Activated naive CD8-positive, alpha-beta T cell (primary cell): ENCODE results near the gene TMED1.
"Not testable (repeated sequence)": the region's sequence is repeated elsewhere in the genome, so short reads cannot be mapped to it uniquely, and the experiment has no call there.

Experiments
- H3K27ac Mint-ChIP-seq: one replicate; pipeline ENCODE4 v1.8.0; 2021; ENCODE audit warnings: mixed read lengths
- H3K27me3 Mint-ChIP-seq: one replicate; pipeline ENCODE4 v1.8.0; 2021; ENCODE audit warnings: mixed read lengths
- H3K36me3 Mint-ChIP-seq: one replicate; pipeline ENCODE4 v1.8.0; 2021; ENCODE audit warnings: mixed read lengths
- H3K4me1 Mint-ChIP-seq: one replicate; pipeline ENCODE4 v1.8.0; 2021; ENCODE audit warnings: low read depth, mixed read lengths
- H3K4me3 Mint-ChIP-seq: one replicate; pipeline ENCODE4 v1.8.0; 2021; ENCODE audit warnings: mild to moderate bottlenecking, mixed read lengths
- H3K9me3 Mint-ChIP-seq: one replicate; pipeline ENCODE4 v1.8.0; 2021; ENCODE audit warnings: low read depth, mixed read lengths

TMED1 gene

GRCh38 chr19:10870501-10870954, 34.5 kb upstream of the TMED1 start:
- H3K4me3 Mint-ChIP-seq = peak overlapping the region; percentile 80
- no peaks in the 10 kb centered on the region for H3K9me3 Mint-ChIP-seq
- no peaks in the 10 kb centered on the region for H3K27me3 Mint-ChIP-seq
- peaks cover 21% of the 10 kb centered on the region for H3K4me1 Mint-ChIP-seq
- no peaks in the 10 kb centered on the region for H3K36me3 Mint-ChIP-seq
- H3K27ac Mint-ChIP-seq = peak overlapping the region; percentile 77

DNA sequence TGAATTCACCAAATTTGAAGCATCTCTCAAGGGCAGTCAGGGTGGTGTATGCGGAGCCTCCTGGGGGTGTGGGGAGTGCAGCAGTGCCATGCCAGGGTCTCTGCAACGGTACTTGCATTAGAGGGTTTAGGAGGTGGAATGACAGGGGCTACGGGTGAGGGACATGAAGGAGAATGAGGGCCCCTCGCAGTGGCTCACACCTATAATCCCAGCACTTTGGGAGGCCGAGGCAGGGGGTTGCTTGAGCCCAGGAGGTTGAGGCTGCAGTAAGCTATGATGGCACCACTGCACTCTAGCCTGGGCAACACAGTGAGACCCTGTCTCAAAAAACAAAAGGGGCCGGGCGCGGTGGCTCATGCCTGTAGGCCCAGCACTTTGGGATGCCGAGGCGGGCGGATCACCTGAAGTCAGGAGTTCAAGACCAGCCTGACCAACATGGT, 33.9 kb upstream of the TMED1 start:
- peak overlapping the region; percentile 80 for H3K4me3 Mint-ChIP-seq
- not testable (repeated sequence) for H3K9me3 Mint-ChIP-seq, H3K27me3 Mint-ChIP-seq, H3K36me3 Mint-ChIP-seq
- peaks cover 21% of the 10 kb centered on the region for H3K4me1 Mint-ChIP-seq
- peak overlapping the region; percentile 77 for H3K27ac Mint-ChIP-seq

- Mint-ChIP-seq H3K27me3 (no peaks in the 10 kb centered on the region), H3K27ac (peak overlapping the region; percentile 22), H3K9me3 (no peaks in the 10 kb centered on the region), H3K36me3 (no peaks in the 10 kb centered on the region), H3K4me3 (peak overlapping the region; percentile 54), H3K4me1 (peaks cover 28% of the 10 kb centered on the region)
Measured at GRCh38 chr19:10868872-10869547, 33.0 kb upstream of the TMED1 start.

GRCh38 chr19:10866495-10866894, 30.5 kb upstream of the TMED1 start:
- H3K9me3 Mint-ChIP-seq = no peaks in the 10 kb centered on the region
- H3K4me3 Mint-ChIP-seq = no peak overlapping the region
- H3K4me1 Mint-ChIP-seq = peaks cover 19% of the 10 kb centered on the region
- no peaks in the 10 kb centered on the region for H3K27me3 Mint-ChIP-seq
- no peaks in the 10 kb centered on the region for H3K36me3 Mint-ChIP-seq
- H3K27ac Mint-ChIP-seq = no peak overlapping the region

- Mint-ChIP-seq H3K27me3 (no peaks in the 10 kb centered on the region), H3K27ac (no peak overlapping the region), H3K4me1 (peaks cover 15% of the 10 kb centered on the region), H3K36me3 (no peaks in the 10 kb centered on the region), H3K9me3 (no peaks in the 10 kb centered on the region), H3K4me3 (no peak overlapping the region)
Measured at GRCh38 chr19:10864538-10864899, 28.5 kb upstream of the TMED1 start.

GRCh38 chr19:10863107-10863717, 27.2 kb upstream of the TMED1 start:
- no peaks in the 10 kb centered on the region for H3K27me3 Mint-ChIP-seq
- no peak overlapping the region for H3K27ac Mint-ChIP-seq
- no peak overlapping the region for H3K4me3 Mint-ChIP-seq
- H3K36me3 Mint-ChIP-seq = no peaks in the 10 kb centered on the region
- peaks cover 14% of the 10 kb centered on the region for H3K4me1 Mint-ChIP-seq
- no peaks in the 10 kb centered on the region for H3K9me3 Mint-ChIP-seq

DNA sequence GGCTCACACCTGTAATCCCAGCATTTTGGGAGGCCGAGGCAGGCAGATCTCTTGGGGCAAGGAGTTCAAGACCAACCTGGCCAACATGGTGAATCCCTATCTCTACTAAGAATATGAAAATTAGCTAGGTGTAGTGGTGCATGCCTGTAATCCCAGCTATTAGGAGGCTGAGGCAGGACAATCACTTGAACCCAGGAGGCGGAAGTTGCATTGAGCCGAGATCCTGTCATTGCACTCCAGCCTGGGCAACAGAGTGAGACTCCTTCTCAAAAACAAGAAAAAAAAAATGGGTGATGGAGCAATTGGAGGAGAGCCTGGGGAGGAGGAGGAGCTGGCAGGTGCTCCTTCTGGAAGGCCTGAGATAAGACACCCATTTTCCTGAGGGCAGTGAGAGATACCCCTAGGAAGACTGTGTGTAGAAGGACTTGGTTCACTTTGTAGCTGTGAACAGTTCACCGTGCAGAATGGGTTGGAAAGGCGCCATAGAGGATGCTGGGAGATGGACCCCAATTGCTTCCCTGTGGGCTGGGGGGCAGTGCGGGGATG, 26.6 kb upstream of the TMED1 start:
- no peaks in the 10 kb centered on the region for H3K36me3 Mint-ChIP-seq
- H3K4me1 Mint-ChIP-seq = peaks cover 9% of the 10 kb centered on the region
- H3K27ac Mint-ChIP-seq = no peak overlapping the region
- H3K27me3 Mint-ChIP-seq = no peaks in the 10 kb centered on the region
- no peak overlapping the region for H3K4me3 Mint-ChIP-seq
- no peaks in the 10 kb centered on the region for H3K9me3 Mint-ChIP-seq

DNA sequence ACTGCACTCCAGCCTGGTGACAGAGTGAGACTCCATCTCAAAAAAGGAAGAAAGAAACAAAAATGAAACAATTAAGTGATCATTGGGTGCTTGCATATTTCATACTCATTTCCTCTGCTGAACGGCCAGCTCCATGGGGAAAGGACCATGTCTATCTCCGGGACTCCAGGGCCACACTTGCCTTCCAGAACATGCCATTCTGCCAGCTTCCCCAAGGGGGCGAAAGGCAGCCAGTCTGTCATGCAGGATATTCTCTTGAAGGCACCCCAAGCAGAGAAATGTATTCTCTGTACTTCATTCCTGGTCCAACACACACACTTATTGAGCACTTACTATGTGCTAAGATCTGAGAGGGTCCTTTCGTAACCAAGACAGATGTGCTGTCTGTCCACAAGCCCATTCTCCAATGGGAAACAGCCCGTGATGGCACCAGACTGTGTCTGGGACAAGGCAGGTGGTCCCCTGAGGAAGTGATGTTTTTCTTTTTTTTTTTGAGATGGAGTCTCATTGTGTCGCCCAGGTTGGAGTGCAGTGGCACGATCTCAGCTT, 25.2 kb upstream of the TMED1 start:
- Mint-ChIP-seq H3K27ac (no peak overlapping the region), H3K27me3 (no peaks in the 10 kb centered on the region), H3K36me3 (no peaks in the 10 kb centered on the region), H3K4me1 (peaks cover 9% of the 10 kb centered on the region), H3K9me3 (no peaks in the 10 kb centered on the region), H3K4me3 (no peak overlapping the region)

GRCh38 chr19:10858204-10858828, 22.3 kb upstream of the TMED1 start:
- H3K36me3 Mint-ChIP-seq = no peaks in the 10 kb centered on the region
- no peaks in the 10 kb centered on the region for H3K27me3 Mint-ChIP-seq
- no peak overlapping the region for H3K4me3 Mint-ChIP-seq
- no peaks in the 10 kb centered on the region for H3K9me3 Mint-ChIP-seq
- H3K27ac Mint-ChIP-seq = no peak overlapping the region
- no peaks in the 10 kb centered on the region for H3K4me1 Mint-ChIP-seq

- H3K27ac Mint-ChIP-seq, H3K4me1 Mint-ChIP-seq, H3K9me3 Mint-ChIP-seq, H3K4me3 Mint-ChIP-seq, H3K27me3 Mint-ChIP-seq, H3K36me3 Mint-ChIP-seq: not testable (repeated sequence)
Measured at GRCh38 chr19:10856899-10857298, 20.9 kb upstream of the TMED1 start.

DNA sequence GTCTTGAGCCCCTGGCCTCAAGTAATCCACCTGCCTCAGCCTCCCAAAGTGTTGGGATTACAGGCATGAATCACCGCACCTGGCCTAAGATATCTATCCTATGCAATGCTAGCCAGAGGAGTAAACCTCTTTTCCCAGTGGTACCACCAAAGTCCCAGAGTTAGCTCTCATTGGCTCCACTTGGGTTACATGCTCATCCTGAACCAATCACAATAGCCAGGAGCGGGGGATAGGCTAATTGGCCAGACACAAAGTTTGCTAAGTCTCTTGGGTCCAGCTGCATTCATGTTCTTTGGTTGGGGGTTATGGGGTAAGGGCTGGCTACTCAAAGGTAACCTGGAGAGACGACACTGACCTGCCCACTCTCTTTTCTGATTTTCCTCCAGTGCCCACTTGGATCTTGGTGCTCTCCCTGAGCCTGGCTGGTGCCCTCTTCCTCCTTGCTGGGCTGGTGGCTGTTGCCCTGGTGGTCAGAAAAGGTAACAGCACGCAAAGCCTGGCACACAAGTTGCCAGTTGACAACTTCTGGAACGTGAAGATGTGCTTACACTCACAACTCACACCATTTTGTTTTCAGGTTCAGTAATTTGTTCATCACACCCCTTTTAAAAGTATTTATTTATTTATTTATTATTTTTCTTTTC, 20.0 kb upstream of the TMED1 start:
- Mint-ChIP-seq H3K36me3 (no peaks in the 10 kb centered on the region), H3K4me3 (no peak overlapping the region), H3K27me3 (no peaks in the 10 kb centered on the region), H3K27ac (no peak overlapping the region), H3K9me3 (no peaks in the 10 kb centered on the region), H3K4me1 (no peaks in the 10 kb centered on the region)

DNA sequence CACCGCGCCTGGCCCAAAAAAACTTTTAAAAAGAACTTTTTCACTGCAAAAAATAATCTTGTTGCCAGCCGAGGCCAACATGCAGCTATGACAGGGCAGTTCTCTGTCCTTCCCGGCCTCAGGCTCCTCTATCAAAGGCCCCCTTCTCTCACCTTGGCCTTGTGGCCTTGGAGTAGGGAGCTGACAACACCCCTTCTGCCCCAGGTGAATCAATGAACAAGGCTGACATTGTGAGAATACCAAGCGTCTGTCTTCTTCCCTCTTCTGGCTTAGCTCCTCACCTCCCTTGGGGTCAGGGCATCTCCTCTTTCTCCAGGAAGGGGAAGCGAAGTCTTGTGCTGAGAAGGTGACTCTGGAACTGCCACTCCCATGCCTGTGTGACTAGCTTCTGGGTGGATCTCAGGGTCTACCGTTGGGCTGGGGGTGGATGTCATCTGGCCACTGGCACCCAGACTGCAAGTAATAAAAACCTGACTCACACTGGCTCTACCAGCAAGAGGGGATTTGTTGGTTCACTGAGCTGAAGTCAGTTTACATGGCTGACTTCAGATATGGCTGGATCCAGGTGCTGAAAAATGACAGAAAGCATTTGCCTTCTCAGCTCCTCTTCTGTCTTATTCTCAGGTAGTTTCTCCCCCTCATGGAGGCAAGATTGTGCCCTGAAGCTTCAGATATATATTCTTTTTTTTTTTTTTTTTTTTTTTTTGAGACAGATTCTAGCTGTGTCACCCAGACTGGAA, 18.5 kb upstream of the TMED1 start:
- Mint-ChIP-seq H3K27ac (no peak overlapping the region), H3K4me3 (no peak overlapping the region), H3K4me1 (no peaks in the 10 kb centered on the region), H3K36me3 (no peaks in the 10 kb centered on the region), H3K27me3 (no peaks in the 10 kb centered on the region), H3K9me3 (no peaks in the 10 kb centered on the region)

- Mint-ChIP-seq H3K27ac (no peak overlapping the region), H3K4me1 (peaks cover 8% of the 10 kb centered on the region), H3K9me3 (no peaks in the 10 kb centered on the region), H3K4me3 (no peak overlapping the region), H3K36me3 (no peaks in the 10 kb centered on the region), H3K27me3 (no peaks in the 10 kb centered on the region)
Measured at GRCh38 chr19:10852941-10853340, 16.9 kb upstream of the TMED1 start.

- Mint-ChIP-seq H3K27ac (no peak overlapping the region), H3K9me3 (no peaks in the 10 kb centered on the region), H3K27me3 (no peaks in the 10 kb centered on the region), H3K36me3 (no peaks in the 10 kb centered on the region), H3K4me3 (no peak overlapping the region), H3K4me1 (peaks cover 8% of the 10 kb centered on the region)
Measured at GRCh38 chr19:10852098-10852800, 16.2 kb upstream of the TMED1 start.
